MCF 10A (cell line): ENCODE results near the gene DBF4B. TPM values are rescaled to one million over a fixed set of nuclear protein-coding genes. Genes with fewer than 3 reads are reported as not detected.

Experiments
- BruUV-seq: library from RNA; stranded (reverse); fragments of 400-500 nt; replicated peaks from 2 replicates; lab custom pipeline; 2021; lab: Mats Ljungman, UMichigan
- CTCF ChIA-PET: fragments of 300-600 bp; sonication (Branson Sonifier 250); formaldehyde crosslinking; extraction: SDS; loops from one replicate; lab custom pipeline; 2021; ENCODE audit warnings: antibody characterized with exemption, inconsistent platforms; lab: Yijun Ruan, JAX
- POLR2A ChIA-PET: fragments of 300-600, 350-650 bp; sonication (Branson Sonifier 250); formaldehyde crosslinking; extraction: SDS; loops from one replicate; lab custom pipeline; 2020; ENCODE audit warnings: antibody characterized with exemption, inconsistent platforms; lab: Yijun Ruan, JAX
- DNase-seq: peaks from one replicate; pipeline ENCODE4 v3.0.0-alpha.2; 2018; ENCODE audit not compliant: unreplicated experiment
- H3K27ac Mint-ChIP-seq: one replicate; pipeline ENCODE4 v1.8.0; 2022; ENCODE audit warnings: mild to moderate bottlenecking, low read depth, mixed read lengths; ENCODE audit not compliant: unreplicated experiment
- H3K27me3 Mint-ChIP-seq: one replicate; pipeline ENCODE4 v1.8.0; 2022; ENCODE audit warnings: mixed read lengths; ENCODE audit not compliant: insufficient read depth, unreplicated experiment
- H3K36me3 Mint-ChIP-seq: one replicate; pipeline ENCODE4 v1.8.0; 2022; ENCODE audit warnings: mild to moderate bottlenecking, moderate library complexity, mixed read lengths; ENCODE audit not compliant: insufficient read depth, unreplicated experiment
- H3K4me1 Mint-ChIP-seq: one replicate; pipeline ENCODE4 v1.8.0; 2022; ENCODE audit warnings: mixed read lengths; ENCODE audit not compliant: insufficient read depth, unreplicated experiment
- H3K4me3 Mint-ChIP-seq: one replicate; pipeline ENCODE4 v1.8.0; 2022; ENCODE audit warnings: mild to moderate bottlenecking, moderate library complexity, mixed read lengths; ENCODE audit not compliant: unreplicated experiment
- H3K9me3 Mint-ChIP-seq: one replicate; pipeline ENCODE4 v1.8.0; 2022; ENCODE audit warnings: mixed read lengths; ENCODE audit not compliant: unreplicated experiment
- CTCF ChIP-seq: fragments of 200-600 bp; IDR thresholded peaks from one replicate; pipeline ENCODE4 v1.8.0; 2022; ENCODE audit warnings: antibody characterized with exemption, mild to moderate bottlenecking; ENCODE audit not compliant: unreplicated experiment
- intact Hi-C: fragments of 100-400 bp; cut with micrococcal nuclease; formaldehyde crosslinking; loops from 2 replicates; pipeline ENCODE4 v1.14.1; 2022
- total RNA-seq: library from RNA; stranded (reverse); gene quantifications from 2 replicates; pipeline ENCODE4 v1.2.3, GENCODE V29; 2022

DBF4B gene
- total RNA-seq, 1 experiment from 2014 or later = 13.9 TPM

DNA sequence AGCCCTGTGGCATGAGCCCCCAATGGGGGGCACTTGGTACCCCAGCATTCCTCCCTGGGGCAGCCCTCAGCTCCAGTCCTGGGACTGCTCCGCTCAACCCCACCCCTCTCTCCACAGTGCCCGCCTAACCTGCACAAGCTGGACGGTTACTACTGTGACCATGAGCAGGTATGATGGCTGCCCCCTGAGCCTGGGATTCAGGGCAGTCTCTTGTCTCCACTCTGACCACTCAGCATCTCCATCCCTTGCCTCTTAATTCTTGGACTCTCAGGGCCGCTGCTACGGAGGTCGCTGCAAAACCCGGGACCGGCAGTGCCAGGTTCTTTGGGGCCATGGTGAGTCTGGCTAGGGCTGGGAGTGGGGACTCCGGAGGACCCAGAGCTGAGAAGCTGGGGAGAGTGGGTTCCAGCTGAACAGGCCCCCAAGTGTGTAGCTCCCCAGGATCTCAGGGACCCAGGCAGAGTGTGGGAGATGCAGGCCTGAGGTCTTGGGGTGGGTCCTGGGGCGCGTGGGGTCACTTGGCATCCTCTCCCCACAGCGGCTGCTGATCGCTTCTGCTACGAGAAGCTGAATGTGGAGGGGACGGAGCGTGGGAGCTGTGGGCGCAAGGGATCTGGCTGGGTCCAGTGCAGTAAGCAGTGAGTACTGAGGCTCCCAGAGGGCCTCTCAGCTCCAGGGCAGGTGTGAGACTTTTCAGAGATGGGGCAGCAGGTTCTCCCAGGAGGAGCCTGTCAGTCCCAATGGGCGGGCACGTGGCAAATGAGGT, 68.3 kb downstream of the DBF4B start:
- CTCF ChIA-PET = interaction anchor here (1.1 to 9.4 kb wide), 5 partner anchors 69 to 101 kb away, joined by 3 to 233 read pairs (median 9); partner anchors contain the start of gene HIGD1B
- no peak for TF ChIP-seq CTCF
- H3K36me3 Mint-ChIP-seq = peaks cover 6% of the 10 kb centered on the region
- DNase-seq = no peak
- no peaks in the 10 kb centered on the region for H3K9me3 Mint-ChIP-seq
- BruUV-seq = no TSS peak
- peak overlapping the region; percentile 31 for H3K27ac Mint-ChIP-seq
- peaks cover 11% of the 10 kb centered on the region for H3K4me1 Mint-ChIP-seq
- intact Hi-C loops = no loop called here
- POLR2A ChIA-PET = interaction anchor here (0.8 to 1.9 kb wide), 4 partner anchors 90 to 121 kb away, joined by 3 to 11 read pairs (median 4); no protein-coding TSS in a partner anchor
- H3K4me3 Mint-ChIP-seq = peak overlapping the region; percentile 84
- H3K27me3 Mint-ChIP-seq = peaks cover 13% of the 10 kb centered on the region

DNA sequence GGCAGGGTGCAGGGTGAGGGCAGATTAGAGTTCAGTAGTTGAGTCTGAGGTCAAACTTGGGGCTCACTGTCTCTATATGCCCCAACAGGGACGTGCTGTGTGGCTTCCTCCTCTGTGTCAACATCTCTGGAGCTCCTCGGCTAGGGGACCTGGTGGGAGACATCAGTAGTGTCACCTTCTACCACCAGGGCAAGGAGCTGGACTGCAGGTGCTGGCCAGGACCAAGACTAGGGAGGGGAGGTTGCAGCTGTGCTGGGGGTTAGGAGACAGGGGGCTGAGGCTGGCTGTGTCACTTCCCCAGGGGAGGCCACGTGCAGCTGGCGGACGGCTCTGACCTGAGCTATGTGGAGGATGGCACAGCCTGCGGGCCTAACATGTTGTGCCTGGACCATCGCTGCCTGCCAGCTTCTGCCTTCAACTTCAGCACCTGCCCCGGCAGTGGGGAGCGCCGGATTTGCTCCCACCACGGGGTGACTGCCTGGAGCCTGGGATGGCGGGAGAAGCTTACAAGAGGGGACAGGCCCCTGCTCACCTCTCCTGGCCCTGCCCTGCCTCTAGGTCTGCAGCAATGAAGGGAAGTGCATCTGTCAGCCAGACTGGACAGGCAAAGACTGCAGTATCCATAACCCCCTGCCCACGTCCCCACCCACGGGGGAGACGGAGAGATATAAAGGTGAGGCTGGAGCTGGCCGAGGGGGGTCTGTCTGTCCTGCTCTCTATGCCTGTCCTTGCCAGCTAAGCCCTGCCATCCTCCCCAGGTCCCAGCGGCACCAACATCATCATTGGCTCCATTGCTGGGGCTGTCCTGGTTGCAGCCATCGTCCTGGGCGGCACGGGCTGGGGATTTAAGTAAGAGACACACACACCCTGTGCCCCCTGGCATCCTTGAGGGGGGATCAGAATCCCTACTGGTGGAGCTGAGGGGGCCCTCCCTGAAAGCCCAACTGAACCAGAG, 69.2 kb downstream of the DBF4B start:
- POLR2A ChIA-PET = interaction anchor here (0.6 to 1.1 kb wide), 4 partner anchors 64 to 121 kb away, joined by 3 to 4 read pairs (median 3); no protein-coding TSS in a partner anchor
- H3K4me3 Mint-ChIP-seq = no peak overlapping the region

GRCh38 chr17:44778656-44779210, 70.3 kb downstream of the DBF4B start:
- ChIA-PET POLR2A (interaction anchor here (0.6 to 1.5 kb wide), 3 partner anchors 63 to 100 kb away, joined by 3 read pairs; no protein-coding TSS in a partner anchor), CTCF (interaction anchor here (0.6 to 9.4 kb wide), 20 partner anchors 8 to 242 kb away, joined by 3 to 233 read pairs (median 4); partner anchors contain the start of gene HIGD1B)
- intact Hi-C loops = loop anchor here (1.0 kb wide), 2 partner anchors 51 to 87 kb away; no protein-coding TSS in a partner anchor

More for the DNA sequence above, 69.2 kb downstream of the DBF4B start:
- no TSS peak for BruUV-seq
- no peak for TF ChIP-seq CTCF
- H3K36me3 Mint-ChIP-seq = peaks cover 6% of the 10 kb centered on the region
- CTCF ChIA-PET = interaction anchor here (0.7 to 9.4 kb wide), 12 partner anchors 17 to 243 kb away, joined by 3 to 233 read pairs (median 4); partner anchors contain the start of gene HIGD1B
- peaks cover 13% of the 10 kb centered on the region for H3K27me3 Mint-ChIP-seq
- intact Hi-C loops = no loop called here
- H3K4me1 Mint-ChIP-seq = peaks cover 11% of the 10 kb centered on the region
- no peaks in the 10 kb centered on the region for H3K9me3 Mint-ChIP-seq
- H3K27ac Mint-ChIP-seq = peak overlapping the region; percentile 31
- no peak for DNase-seq

More at GRCh38 chr17:44778656-44779210, 70.3 kb downstream of the DBF4B start:
- Mint-ChIP-seq H3K4me1 (peaks cover 11% of the 10 kb centered on the region), H3K9me3 (no peaks in the 10 kb centered on the region), H3K27ac (no peak overlapping the region), H3K27me3 (peaks cover 5% of the 10 kb centered on the region), H3K36me3 (peaks cover 6% of the 10 kb centered on the region), H3K4me3 (peak overlapping the region; percentile 74)
- TF ChIP-seq CTCF = no peak
- no TSS peak for BruUV-seq
- no peak for DNase-seq
